NCI-H146 treated with DMSO at 0.1 percent for 48 hours (cell line): ENCODE results near the gene TCN1.
"Not testable (repeated sequence)": the region's sequence is repeated elsewhere in the genome, so short reads cannot be mapped to it uniquely, and the experiment has no call there.

Experiments
- DNase-seq: peaks from one replicate; lab custom pipeline; 2025; ENCODE audit not compliant: unreplicated experiment; lab: John Stamatoyannopoulos, UW

The TCN1 gene

DNA sequence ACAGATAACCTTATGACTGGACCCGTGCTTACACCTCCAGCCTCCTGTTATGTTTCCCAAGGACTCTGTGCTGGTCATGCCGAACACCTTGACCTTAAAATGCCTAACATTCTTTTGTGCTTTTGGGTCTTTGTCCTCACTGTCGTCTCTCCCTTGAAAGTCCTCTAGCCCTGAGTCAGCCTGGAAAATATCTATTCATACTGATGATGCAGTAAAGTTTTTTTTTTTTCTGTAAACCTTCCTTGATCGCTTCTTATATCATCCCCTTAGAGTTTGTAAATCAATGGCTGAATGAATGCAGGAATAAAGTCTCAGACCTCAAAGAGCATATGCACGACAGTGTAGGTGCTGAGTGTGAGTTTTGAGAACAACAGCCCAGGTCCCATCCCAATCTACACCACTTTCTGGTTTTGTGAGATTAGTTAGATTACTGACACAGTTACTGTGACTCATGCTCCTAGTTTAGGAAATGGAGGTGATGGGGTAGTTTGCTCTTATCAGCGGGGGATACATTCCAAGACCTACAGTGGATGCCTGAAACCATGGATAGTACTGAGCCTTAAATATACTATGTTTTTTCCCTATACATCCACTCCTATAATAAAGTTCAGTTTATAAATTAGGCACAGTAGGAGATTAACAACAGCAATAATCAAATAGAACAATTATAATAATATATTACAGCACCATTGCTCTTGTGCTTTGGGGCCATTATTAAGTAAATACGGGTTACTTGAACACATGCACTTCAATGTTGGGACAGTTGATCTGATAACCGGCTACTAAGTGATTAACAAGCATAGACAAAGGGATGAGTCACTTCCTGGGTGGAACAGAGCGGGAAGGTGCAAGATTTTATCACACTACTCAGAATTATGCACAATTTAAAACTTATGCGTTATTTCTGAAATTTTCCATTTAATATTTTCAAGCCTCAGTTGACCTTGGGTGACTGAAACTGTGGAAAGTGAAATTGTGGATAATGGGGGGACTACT is 8.6 kb downstream of the TCN1 start:
- DNase-seq = no peak

DNA sequence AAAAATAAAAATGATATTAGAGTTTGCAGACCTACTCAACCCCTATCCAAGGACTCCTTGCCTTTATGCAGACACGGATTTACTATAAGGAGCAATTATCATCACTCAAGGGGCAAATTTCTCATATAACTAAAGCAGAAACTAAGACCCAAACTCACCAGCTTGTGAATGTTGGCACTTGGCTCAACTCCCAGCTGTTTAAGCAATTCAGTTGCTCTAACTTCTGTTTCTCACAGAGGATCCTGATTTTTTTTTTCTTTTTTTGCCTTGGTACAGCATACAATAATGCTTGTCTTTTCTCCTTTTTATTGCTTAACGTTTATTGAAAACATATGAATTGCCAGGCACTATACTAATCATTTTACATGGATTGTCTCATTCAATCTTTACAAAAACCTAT is 11.4 kb downstream of the TCN1 start:
- DNase-seq = no peak

DNA sequence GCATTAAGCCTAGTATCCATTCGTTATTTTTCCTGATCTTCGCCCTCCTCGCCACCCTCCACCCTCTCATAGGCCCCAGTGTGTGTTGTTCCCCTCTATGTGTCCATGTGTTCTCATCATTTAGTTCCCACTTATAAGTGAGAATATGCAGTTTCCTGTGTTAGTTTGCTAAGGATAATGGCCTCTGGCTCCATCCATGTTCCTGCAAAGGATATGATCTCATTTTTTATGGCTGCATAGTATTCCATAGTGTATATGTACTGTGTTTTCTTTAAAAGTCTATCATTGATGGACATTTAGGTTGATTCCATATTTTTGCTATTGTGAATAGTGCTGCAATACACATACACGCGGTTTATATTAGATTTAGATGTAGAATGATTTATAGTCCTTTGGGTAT is 14.9 kb downstream of the TCN1 start:
- not testable (repeated sequence) for DNase-seq

DNA sequence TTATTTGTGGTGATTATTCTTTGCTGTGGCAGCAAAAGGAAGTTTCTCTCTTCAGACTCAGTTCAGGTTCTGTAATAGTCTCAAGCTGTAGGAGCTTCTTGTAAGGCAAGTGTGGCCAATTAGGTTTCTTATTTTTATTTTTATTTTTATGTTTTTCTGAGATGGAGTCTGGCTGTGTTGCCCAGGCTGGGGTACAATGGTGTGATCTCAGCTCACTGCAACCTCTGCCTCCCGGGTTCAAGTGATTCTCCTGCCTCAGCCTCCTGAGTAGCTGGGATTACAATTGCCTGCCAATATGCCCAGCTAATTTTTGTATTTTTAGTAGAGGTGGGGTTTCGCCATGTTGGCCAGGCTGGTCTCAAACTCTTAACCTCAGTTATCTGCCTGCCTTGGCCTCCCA is 16.7 kb downstream of the TCN1 start:
- DNase-seq = not testable (repeated sequence)

DNA sequence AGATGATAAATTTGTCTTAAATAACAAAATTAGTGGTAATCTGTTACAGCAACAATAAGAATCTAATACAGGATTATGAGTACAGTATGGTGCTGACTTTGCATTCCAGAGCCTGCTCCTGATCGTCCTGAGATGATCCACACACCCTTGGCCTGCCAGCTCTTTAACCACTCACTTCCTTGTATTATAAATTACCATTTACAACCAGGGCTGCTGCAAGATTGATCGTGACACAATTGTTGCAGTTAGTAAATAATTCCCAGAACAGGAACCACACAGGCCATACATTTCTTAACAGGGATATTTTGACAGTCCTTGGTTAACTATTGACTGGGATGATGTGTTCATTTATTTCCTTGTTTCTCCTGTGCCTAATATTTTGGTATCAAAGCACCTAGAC is 17.2 kb downstream of the TCN1 start:
- DNase-seq = no peak

DNA sequence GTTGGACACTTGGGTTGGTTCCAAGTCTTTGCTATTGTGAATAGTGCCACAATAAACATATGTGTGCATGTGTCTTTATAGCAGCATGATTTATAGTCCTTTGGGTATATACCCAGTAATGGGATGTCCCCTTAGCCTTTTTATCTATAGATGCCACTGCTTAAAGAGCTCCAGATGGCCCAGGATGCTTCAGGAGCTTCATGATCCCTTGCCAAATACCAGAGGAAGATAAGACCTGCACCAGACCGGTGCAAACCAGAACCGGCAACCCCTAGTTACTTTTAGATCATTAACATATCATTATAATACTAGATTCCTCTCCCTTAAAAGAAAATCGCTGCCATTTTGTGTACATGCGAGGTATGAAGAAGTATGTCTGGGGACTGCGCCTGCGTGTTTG is 17.8 kb downstream of the TCN1 start:
- not testable (repeated sequence) for DNase-seq

DNA sequence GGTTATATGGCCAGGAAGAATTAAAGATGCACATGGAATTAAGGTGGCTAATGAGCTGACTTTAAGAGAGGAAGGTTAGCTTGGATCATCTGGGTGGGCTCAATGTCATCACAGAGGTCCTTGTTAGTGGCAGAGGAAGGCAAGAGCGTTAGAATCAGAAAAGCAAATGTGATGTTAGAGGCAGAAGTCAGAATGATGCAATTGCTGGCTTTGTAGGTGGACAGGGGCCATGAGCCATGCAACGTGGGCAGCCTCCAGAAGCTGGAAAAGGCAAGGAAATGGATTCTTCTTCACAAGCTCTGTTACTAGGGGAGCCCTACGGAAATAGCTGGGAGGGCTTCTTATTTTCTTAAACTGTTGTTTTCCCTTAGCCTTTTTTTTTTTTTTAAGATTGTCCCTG is 18.7 kb downstream of the TCN1 start:
- no peak for DNase-seq

DNA sequence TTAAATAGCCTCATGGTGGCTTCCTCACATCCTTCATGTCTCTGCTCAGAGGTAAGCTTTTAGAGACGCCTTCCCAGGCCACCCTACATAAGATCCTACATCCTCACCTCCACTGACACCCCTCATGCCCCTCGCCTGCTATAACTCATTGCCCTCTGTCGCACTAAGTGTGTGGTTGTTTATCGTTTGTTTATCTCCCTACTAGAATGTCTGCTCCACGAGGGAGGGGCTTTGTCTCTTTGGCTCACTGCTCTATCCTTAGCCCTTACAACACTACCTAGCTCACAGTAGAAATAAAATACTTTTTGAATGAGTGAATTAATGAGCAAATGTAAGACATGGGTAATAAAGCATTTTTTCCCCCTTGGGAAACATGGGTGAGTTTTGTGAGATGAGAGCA is 19.7 kb downstream of the TCN1 start:
- no peak for DNase-seq

DNA sequence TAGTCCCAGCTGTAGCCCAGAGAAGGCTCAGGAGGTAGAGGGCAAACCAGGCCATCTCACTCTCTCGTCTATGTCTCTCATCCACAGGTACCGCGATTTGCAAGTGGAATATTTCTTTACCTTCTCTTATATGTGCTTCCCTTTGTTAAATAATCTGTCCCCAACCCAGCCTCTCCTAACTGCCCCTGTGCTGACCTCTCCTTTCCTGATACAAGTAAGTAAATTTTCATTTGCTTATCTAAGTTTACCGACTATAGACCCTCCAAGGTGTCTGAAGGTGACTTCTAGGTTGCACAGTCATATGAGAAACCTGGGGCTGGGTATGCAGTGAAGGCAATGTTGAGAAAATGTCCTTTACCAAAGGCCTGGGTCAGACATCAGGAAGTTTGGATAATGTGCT is 20.9 kb downstream of the TCN1 start, which contains the start of gene CBLIF:
Gene CBLIF, minus strand, starts transcription at position 101 of the 400 bp plus-strand sequence. Its CDS starts 46 bp downstream, at position 55.
- DNase-seq = no peak

DNA sequence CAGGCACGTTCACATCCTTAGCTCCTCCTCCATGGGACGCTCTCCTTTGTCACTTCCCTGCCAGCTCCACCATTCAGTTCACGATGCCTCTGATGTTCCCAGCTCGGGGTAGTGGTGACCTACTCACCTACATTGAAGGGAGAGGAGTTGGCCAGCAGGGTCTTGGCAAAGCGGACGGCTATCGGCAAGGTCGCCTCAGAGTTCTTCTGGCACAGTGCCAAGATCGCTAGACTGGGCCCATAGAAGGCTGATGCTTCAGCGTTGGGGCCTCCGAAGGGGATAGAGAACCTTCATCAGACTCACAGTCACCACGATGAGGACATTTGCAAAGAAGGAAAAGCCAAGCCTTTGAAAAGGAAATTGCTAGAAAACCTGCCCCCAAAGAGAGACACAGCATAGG is 24.0 kb downstream of the TCN1 start:
- DNase-seq = no peak

DNA sequence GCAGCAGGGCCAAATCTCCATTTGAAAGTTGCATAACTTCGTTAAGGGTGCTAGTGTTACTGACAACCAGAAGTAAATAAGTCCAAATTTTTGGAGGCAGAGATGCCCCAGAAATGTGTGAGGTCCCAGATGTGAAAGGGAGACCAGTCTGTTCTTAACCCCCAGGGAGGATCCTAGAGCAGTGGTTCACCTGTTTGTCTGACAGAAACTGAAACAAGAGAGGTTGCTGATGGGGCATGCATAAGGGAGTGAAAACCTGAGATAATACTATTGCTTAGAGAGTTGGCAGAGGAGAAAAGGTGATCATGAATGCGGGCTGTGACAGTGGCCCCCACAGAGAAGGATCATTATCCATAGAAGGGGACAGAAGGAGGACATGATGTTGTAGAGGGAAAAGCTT is 24.8 kb downstream of the TCN1 start:
- DNase-seq = no peak

DNA sequence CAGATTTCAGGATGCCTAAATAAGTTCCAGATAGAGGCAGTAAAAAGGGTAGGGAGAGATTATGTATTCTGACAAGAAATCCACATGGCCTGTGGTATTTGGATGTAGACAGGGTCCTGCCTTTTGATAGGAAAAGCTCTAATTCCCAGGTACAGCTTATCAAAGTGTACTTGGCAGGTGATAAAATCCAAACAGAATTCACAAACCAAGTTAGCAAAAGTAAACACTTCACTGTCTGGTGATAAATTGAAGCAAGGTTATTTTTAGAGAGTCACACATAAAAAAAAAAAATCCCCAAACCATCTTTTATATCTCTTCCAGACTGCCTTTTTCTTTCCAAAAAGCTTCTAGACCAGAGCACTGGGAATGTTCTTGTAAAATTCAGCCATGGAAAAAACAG is 26.7 kb downstream of the TCN1 start:
- DNase-seq = no peak

DNA sequence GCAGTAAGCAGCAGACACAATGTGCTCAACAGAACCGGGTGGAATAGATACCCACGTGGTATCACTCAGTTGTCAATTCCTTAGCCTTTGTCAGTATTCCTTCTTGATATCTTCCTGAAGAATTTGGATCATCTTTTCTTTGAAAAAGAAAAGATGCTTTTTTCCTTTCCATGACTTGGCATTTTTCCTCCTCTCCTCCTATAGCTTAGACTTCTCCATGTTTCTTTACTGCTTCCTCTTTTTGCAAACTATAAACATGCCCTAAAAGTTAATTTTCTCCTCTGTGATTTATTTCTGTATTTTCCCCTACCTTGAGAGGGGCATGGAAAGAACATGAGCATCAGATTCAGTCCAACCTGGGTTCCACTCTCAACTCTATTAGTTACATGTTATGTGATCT is 32.7 kb downstream of the TCN1 start:
- DNase-seq = no peak

DNA sequence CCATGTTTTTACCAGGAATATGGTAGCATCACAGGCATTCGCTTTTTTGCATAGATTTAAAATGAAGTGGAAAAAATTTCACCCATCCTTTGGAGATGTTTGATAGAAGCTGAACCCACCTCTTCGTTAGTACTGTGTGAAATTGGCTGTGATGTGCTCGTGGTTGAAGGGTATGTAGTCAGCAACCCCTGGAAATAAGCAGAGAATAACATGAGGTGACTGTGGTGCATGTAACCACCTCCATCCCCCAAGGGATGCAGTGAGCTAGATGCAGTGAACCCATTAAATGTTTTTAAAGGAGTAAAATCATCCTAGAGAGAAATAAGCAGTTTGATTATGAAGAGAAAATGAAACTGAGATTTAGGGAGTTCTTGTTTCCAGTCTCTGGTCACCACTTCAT is 36.9 kb downstream of the TCN1 start:
- no peak for DNase-seq

DNA sequence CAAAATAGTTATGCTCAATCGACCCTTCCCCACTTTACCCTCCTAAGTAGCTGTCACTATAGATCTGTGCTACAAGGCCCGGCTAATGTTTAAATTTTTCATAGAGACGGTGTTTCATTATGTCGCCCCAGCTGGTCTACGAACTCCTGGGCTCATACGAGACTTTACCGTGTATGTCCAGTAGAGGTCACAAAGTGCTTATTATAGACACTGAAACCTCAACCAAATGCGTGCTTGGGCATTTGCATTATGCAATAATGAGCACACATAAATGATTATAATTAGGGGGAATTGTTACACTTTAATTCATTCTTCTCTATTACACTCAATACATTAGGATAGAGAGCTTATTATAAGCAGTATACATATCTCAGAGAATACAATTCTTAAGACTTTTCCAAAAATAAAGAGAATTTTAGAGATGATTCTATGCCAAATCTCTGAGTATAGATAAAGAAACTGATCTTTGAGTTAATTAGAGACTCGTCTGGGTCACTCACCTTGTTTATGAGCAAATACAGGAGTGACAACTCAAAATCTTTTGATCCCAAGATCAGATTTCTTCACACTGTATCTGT is 43.2 kb downstream of the TCN1 start:
- peak; percentile 16 for DNase-seq

DNA sequence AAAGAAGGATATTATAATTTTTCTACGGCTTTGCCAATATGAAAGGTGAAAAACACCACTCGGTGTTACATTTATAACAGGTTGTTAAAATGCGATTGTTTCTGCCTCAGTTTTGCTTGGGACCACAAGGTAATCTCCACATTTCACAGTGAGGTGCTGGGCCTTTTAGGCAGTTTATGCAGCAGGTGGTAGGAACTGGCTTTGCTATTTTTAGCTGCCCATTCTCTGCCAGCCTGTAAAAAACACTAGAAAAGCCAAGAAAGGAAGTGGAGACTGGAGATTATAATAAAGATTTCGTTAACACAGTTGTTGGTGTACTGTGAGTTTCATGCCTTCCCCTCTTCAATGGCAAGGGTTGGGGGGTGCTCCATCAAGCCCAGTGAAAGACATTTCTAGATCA is 47.7 kb downstream of the TCN1 start:
- DNase-seq = no peak

DNA sequence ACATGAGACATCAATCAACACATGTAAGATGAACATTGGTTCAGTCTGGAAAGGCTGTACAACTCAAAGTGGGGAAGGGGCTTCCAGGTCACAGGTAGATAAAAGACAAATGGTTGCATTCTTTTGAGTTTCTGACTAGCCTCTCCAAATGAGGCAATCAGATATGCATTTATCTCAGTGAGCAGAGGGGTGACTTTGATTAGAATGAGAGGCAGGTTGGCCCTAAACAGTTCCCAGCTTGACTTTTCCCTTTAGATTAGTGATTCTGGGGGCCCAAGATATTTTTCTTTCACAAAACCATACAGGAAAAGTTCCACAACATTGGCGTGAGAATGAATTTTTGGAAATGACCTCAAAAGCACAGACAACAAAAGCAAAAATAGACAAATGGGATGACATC is 49.9 kb downstream of the TCN1 start:
- DNase-seq = not testable (repeated sequence)

DNA sequence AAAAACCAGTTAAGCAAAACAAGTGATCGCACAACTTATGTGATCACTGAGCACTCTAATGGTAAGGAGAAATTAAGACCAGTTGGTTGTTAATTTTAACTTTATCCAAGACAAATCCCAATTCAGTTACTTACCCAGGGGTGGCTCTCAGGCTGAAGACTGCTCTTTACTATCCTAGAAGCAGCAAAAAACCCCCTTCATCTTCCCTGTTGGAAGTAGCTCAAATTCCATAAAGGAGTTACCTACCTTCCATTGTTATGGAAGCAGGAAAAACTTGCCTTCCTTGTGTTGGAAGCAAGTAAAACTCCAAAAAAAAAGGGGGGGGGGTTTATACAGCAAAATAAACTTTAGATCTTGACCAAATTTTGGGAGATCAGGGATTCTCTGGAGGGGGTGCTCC is 50.5 kb downstream of the TCN1 start:
- DNase-seq = no peak

DNA sequence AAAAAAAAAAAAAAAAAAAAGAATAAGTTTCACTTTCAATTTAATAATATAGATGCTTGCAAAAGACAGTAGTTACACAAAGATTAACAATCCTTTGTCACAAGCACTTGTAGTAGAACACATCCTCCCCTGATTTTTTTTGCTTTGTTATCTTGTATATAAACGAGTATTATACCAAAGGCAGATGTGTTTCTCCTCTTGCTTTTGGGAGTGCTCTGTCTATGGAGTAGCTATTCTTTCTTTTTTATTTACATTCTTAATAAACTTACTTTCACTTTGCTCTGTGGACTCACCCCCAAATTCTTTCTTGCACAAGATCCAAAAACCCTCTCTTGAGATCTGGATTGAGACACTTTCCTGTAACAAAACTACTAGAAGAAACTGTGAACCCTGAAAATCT is 52.3 kb downstream of the TCN1 start:
- DNase-seq = no peak

DNA sequence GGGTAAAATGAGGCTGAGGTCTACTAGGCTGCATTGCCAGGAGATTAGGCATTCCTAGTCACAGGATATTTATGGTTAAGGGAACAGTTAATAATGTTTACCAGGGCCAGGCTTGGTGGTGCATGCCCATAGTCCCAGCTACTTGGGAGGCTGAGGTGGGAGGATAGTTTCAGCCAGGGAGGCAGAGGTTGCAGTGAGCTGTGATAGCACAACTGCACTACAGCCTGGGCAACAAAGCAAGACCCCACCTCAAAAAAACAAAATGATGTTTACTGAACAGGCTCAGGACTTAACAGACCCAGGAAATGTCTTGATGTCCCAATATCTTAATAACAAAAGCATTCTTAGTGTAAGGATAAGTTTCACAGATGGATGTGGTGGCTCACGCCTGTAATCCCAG is 52.9 kb downstream of the TCN1 start:
- DNase-seq = no peak

DNA sequence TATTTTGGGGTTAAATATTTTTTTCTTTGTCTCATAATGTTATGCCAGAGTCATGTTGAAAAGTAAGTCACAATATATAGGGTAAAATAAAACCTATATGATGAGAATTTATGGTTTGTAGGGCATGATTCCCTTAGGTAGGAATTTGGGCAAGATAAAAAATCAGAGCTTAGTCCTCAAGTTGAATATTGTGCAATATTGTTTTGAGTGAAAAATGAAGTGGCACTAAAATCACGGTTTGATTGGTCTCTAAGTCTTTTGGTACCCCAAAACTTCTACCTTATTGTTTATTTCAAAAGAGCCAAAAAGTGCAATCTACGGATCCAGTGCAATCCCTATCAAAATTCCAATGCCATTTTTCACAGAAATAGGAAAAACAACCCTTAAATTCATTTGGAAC is 54.1 kb downstream of the TCN1 start:
- DNase-seq = no peak

DNA sequence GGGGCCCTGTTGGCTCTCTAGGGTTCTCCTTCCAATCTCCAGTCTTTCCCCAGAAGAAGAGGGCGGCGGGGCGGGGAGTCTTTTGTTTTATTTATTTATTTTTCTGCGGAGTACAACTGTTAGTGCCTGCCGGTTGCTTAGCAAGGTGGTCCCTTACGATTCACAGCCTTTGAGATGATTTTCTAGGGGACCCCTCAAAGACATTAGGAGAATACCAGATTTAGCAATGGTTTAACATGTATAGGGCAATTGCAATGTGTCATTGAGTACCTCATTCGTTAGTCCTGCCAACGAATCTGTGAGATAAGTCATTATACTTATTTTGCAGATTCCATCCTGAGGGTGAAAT is 55.4 kb downstream of the TCN1 start:
- DNase-seq = no peak
